Measurements from ENCODE around the gene ACAA1.

- TF ChIP-seq CTCF (IDR thresholded peaks at IDR 0.05 in 4 of 5, conservative IDR thresholded peaks at IDR 0.05 in 1 of 5) (no peak), POLR2A (IDR thresholded peaks at IDR 0.05) (no peak)
Measured at GRCh38 chr3:38150780-38151528, 14.0 kb upstream of the ACAA1 start.
